ENCODE results near the gene STK36.
A peak's percentile ranks its signal among the peaks of the same experiment; 100 is the strongest.

Gene STK36, protein sequence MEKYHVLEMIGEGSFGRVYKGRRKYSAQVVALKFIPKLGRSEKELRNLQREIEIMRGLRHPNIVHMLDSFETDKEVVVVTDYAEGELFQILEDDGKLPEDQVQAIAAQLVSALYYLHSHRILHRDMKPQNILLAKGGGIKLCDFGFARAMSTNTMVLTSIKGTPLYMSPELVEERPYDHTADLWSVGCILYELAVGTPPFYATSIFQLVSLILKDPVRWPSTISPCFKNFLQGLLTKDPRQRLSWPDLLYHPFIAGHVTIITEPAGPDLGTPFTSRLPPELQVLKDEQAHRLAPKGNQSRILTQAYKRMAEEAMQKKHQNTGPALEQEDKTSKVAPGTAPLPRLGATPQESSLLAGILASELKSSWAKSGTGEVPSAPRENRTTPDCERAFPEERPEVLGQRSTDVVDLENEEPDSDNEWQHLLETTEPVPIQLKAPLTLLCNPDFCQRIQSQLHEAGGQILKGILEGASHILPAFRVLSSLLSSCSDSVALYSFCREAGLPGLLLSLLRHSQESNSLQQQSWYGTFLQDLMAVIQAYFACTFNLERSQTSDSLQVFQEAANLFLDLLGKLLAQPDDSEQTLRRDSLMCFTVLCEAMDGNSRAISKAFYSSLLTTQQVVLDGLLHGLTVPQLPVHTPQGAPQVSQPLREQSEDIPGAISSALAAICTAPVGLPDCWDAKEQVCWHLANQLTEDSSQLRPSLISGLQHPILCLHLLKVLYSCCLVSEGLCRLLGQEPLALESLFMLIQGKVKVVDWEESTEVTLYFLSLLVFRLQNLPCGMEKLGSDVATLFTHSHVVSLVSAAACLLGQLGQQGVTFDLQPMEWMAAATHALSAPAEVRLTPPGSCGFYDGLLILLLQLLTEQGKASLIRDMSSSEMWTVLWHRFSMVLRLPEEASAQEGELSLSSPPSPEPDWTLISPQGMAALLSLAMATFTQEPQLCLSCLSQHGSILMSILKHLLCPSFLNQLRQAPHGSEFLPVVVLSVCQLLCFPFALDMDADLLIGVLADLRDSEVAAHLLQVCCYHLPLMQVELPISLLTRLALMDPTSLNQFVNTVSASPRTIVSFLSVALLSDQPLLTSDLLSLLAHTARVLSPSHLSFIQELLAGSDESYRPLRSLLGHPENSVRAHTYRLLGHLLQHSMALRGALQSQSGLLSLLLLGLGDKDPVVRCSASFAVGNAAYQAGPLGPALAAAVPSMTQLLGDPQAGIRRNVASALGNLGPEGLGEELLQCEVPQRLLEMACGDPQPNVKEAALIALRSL (N-terminal part only)

DNA sequence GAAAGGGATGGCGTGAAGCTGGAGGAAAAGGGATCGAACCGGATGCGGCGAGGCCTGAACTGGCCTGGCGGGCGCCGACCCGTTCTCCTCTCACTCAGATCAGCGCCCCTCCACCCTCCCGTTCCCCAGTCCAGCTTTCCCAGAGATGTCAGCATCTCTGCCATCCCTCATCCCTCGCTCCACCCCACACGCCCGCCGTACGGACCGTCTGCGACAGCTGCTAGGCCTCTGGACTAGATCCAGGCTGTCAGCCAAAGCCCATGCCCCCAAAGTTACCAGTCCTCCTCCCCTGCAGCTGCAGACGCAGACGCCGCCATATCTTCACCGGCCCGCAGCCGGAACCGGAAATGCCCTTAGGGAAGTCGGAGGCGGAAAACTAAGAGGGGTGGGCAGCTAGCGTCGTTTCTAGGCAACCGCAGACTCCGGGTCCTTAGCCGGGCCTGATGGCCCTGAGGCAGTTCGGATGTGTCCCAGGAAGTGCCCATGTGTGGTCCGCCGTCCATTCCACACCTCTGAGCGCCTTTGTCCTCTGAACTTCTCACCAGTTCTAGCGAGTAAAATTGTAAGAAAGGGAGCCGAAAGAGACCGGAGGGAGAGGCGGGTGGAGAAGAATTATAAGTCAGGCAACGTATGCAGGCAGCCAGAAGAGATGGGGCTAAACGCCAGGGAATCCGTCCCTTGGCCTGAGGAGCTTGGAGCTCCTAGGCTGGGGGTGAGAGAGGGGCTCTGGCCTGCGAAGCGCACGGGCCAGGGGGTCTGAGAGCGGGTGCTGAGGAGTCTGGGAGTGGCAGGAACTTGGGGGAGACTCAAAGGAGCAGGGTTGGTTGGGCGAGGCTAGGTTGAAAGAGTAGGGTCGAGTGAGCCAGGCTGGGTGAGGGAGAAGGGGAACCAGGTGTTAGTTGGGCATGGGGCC is at the start of gene STK36, which contains the start of gene RNF25:
TSS of gene STK36 (plus strand) at position 433 of the 913 bp plus-strand sequence. CDS start 744 bp downstream, outside the sequence.
TSS of gene RNF25 (minus strand) at position 349 of the 913 bp plus-strand sequence. CDS start at position 317, 32 bp downstream.
- DNase-seq: peak; percentile 70

DNA sequence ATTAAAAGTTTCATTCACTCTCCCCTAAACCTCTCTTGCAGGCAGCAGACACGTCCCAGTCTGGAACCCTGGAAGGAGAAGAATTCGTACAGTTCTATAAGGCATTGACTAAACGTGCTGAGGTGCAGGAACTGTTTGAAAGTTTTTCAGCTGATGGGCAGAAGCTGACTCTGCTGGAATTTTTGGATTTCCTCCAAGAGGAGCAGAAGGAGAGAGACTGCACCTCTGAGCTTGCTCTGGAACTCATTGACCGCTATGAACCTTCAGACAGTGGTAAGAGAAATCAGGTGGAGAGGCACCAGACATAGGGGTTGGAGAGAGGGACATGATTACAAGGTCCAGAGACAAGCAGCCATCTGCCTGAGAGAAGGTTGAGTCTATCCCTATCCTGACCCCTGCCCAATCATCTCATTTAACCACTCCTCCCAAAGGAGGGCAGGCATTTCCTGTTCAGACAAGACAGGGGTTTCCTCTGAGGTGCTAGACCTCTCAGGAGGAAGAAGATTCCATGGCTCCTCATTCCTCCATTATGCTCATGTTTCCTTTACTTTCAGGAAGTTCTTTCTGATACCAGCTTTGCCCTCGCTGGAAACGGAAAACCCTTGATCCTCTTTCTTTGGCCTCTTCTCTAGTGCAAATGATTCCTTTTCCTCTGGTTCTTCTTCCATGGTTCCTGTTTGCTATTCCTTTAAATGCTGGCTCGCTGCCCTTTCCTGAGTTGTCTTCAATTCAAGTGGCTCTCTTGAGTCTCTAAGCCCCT is 49.1 kb upstream of the STK36 start:
- DNase-seq: no peak

DNA sequence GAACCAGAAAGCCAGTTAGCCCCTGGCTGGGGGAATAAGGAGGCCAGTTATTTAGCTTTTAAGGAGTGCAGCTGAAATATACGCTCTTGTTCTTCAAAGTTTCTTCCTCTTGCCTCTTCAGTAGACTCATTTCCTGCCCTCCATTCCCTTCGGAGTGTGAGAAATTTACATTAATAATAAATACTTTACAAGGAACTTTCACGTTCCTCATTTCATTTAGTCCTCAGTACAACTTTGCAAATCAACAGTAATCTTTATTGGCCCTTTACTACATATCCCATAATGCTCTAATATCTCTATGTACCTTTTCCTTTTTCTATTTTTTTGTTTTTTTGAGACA is 48.5 kb upstream of the STK36 start:
- no peak for DNase-seq

DNA sequence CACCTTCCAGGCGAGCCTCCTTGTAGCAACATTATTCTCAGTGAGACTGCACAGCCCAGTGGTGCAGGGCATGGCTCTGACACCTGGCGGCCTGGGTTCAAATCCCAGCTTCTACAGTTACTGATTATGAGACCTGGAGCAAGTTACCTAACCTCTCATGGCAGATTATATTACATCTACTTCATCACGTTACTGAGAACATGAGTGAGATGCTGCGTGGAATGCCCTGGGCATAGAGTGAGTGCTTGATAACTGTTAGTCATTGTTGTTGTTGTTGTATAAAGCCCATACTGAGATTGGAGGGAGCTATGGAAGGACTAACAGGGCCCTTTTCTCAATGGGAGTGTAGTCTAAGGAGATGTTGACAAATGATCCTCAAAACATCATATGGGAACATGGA is 45.5 kb upstream of the STK36 start:
- DNase-seq: no peak

DNA sequence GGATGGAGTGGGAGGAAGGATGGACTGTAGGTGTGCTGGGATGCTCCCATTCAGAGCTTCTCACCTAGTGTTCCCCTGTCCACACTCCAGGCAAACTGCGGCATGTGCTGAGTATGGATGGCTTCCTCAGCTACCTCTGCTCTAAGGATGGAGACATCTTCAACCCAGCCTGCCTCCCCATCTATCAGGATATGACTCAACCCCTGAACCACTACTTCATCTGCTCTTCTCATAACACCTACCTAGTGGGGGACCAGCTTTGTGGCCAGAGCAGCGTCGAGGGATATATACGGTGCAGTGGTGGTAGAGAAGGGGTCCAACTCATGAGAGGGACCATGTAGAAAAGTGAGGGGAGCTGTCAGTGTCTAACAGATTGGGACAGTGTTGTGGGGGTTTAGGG is 43.9 kb upstream of the STK36 start:
- no peak for DNase-seq

DNA sequence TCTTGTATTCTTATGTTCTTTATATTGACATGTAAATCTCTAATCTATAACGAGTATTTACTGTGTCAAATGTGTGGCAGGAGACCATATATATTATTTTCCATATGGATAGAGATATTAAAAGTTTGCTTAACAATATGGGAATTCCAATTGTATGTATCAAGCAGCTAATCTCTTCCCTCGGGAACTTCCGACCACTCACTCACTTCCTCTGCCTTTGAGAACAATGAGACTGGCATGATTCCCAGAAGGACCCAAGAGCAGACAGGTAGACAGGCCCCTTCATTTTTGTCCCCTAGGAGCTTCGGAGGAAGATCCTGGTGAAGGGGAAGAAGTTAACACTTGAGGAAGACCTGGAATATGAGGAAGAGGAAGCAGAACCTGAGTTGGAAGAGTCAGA is 40.0 kb upstream of the STK36 start:
- no peak for DNase-seq

DNA sequence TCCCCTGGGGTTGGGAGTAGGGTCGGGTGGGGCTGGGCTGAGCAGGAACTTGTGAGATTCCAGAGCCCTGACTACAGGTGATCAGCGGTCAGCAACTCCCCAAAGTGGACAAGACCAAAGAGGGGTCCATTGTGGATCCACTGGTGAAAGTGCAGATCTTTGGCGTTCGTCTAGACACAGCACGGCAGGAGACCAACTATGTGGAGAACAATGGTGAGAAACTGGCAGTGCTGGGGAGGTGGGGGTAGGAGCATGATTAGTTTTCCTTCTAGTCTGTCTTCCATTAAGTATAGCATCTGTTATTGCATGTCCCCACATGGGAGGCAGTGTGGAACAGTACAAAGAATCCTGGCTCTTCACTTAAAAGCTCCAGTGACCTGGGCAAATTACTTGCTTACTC is 36.2 kb upstream of the STK36 start:
- DNase-seq: no peak

DNA sequence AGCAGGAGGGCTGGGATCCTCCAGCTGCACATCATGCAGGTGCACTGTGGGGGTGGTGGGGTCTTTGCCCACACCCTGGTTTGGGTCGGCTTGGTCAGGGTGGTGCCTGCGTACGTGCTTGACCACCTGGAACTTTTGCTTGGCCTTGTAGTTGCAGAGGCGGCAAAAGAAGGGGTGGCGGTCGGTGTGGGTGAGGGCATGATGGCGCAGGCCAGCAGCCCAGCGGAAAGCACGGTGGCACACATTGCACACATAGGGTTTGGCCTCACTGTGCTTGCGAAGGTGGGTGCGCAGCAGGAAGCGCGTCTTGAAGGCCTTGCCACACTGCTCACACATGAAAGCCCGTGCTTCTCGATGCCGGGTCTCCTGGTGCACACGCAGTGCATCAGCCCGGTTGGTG is 33.5 kb upstream of the STK36 start:
- no peak for DNase-seq

DNA sequence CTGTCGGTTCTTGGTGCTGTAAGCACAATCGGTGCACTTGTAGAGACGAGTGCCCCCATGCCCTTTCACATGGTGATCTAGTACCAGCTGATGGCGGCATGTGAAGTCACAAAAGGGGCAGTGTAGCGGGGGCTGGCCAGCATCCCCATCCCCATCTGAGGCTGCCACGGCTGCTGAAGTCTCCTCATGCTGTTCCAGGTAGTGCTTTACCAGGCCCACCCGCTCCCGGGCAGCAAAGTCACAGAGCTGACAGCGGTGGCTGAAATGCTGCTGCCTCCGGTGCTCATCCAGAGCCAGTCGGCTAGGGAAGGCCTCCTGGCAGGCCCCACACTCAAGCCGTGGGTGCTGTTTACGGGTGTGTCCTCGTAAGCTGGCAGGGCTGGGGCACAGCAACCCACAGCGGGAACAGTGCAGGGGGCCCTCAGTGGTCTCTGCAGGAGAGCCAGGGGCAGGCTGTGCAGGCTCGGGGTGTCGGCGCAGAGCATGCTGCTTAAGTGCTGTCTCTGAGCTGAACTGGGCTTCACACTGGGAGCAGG is 29.7 kb upstream of the STK36 start:
- no peak for DNase-seq

DNA sequence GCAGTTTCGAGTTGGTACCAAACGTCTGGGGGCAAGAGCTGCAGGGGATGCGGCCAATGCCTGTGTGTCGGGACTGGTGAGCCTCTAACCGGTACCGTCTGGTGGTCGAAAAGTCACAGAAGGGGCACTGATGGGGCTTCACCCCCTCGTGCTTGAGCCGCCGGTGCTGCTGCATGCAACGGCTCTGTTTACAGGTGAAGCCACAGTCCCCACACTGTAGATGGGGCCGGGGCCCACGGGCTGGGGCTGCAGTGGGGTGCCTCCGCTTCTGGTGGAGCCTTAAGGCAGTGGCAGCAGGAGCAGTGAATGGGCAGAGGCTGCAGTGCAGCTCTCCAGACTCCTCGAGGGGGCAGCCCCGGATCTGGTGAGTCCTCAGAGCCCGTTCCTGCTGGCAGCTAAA is 29.1 kb upstream of the STK36 start:
- DNase-seq: no peak

DNA sequence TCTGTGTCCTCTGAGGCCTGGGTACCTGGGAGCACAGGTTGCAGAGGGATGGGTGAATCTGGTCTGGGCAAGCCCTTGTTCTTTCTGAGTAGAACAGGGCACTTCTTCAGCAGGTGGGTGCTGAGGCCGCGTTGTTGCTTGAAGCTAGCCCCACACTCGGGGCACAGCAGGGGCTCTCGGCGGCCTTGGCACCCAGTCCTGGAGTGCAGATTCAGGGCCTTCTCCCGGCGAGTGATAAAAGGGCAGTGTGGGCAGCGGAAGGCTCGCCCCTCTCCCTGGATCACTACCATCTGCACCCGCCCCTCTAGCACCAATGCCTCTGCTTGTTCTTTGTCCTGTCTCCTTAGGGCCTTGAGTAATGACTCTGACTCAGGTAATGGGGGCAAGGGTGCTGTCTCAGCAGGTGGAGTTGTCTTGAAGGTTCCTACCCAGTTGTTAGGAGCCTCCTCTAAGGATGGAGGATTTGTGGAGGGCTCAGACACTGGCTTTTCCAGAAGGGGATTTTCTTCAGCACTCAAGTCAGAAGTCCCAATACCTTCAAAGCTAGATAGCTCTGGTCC is 28.1 kb upstream of the STK36 start:
- no peak for DNase-seq

DNA sequence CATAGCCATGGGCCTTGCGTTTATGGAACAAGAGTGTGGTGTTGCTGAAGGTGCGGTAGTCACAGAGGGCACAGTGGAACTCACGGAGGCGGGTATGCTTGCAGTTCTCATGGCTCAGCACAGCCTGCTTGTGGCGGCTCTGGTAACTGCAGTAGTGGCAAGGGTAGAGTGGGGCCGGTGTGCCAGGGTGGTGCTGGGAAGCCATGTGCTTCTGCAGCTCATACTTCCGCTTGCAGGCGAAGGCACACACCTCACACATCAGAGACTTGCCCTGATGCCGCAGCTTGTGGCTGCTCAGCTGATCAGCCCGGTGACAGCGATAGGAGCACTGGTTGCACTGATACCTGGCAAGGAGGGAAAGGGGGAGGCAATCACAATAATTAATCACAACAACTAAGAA is 27.2 kb upstream of the STK36 start:
- DNase-seq: no peak

DNA sequence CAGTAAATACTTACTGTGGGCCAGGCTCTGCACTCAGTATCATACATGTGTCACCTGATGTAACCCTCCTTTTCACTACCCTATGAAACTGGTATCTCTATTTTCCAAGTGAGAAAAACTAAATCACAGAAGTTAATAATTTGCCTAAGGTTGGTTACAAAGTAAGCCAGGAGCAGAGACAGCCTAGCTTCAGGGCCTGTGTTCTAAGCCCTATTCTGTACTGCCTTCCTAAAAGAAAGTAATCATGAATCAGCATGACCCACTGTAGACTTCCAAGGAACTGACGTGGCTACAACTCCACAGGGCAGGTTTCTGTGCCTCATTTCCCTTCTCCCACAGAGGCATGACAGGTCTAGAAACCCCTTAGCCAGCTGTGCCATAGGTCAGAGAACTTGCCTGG is 26.8 kb upstream of the STK36 start:
- no peak for DNase-seq

DNA sequence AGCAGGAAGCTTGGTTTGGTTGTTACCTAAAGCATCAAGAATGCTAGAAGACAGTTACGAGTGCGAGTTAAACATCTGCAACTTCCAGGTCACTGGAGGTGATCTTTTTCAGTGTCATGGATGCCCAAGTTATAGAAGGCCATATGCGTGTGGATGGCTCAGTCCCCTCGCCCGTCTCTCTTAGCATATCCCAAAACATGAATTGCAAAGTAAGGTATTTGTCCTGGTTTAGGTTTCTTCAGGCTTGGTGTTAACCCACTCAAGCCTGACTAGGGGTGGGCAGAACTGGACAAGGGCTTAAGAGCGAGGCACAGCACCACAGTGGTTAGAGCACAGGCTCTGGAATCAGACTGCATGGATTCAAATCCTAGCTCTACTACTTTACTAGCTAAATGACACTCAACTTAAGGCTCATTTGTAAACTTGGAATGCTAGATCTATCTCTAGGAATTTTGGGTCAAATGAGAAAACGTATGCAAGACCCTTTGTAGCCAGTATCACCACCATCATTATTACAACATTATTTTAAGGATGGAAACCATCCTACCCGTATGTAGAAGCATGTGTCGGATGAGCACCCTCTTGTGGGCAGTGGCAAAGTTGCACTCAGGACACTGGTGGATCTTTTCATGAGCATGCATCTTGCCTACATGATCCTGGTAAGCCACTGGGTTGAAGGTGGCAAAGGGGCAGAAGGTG is 23.6 kb upstream of the STK36 start:
- DNase-seq: peak; percentile 22

DNA sequence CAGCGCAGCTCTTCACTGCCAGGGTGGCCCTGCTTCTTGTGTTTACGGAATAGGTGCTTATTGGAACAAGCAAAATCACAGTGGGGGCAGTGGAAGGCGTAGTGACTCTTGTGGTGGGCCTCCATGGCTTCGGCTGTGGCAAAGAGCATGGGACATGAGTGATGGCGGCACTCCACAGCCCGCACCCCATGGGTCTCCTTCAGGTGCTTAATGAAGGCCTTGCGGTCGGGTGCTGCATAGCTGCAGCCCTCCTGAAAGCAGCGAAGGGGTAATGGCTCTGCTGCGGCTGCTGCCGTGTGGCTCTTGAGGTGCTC is 23.1 kb upstream of the STK36 start:
- DNase-seq: no peak

DNA sequence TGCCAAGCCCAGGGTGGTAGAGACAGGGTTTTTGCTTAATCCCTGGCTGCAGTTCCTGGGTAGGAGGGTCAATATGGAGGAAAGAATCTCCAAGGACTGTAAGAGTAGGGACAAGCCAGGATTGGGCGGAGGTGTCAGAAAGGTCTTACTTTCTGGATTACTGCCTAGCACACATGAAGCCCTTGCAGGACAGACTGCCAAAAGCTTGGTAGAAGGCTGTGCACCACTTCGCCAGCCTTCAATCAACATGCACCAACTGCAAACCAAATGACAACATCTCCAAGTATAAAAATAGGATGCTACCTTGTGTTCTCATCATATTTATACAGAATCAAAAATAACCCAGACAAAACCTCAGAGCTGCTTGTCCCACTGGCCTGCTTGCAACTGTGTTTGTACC is 16.1 kb upstream of the STK36 start:
- DNase-seq: no peak

DNA sequence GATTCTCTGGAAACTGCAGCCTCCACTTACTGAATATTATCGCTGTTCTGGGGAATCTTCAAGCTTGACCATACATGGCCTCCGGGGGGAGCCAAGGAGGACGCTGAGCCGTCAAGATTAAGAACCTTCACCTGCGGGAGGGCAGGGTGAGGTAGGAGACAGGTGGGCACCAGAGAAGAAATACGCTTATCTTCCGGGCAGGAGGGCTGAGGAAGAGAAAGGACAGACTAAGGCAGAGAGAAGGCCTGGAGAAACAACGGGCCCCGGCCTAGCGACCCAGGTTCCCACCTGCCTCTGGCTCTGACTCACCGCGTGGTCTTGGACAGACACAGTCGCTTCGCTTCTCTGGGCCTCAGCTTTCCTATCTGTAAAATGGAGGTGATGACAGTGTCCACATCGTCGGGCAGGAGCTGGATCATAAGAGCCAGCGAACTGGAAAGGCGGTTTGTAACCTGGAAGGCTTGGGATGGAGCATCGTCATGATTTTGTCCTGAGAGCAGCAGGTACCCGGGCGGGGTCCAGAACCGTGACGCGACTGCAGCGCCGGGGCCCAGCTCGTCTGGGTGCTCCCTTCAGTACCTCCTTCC is 13.1 kb upstream of the STK36 start:
- peak; percentile 30 for DNase-seq

DNA sequence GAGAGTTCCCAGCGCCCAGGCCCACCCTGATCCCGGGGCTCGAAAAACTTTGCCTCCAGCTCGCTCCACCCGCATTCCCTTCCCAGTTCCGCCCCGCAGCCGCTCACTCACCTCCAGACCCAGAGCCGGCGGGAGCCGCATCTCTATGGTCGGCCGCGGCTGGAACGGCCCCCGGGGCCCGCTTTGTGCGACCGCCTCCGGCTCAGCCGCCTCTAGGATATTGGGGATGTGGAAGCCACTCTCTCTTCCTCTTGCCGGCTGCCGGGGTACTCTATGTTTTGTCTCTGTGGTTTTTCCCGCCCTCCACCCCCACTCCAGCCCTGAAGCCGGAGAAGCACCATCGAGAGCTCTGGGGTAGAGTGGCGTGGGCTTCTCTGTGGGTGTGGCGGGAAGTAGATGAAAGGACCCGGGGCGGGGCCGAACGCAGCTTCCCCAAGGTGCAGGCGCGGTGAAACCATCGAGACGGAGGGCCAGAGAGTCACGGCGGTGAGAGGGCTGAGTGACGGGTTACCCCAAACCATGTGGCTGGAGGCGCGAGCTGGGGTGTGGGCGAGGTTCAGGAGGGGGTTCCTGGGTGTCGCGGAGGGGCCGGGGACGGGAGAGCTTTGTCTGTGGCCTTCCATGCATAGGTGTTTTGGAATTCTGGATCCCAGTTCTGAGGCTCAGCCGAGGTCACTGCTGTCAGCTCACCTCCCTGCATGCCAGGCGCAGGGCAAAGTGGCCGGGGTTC is 12.5 kb upstream of the STK36 start, which contains the start of the genes BCS1L and ZNF142:
TSS of gene BCS1L (plus strand) at position 426 of the 730 bp plus-strand sequence. CDS start 1,305 bp downstream, outside the sequence.
TSS of gene ZNF142 (minus strand) at position 366 of the 730 bp plus-strand sequence. CDS start 3,194 bp downstream, outside the sequence.
- DNase-seq: peak; percentile 87

DNA sequence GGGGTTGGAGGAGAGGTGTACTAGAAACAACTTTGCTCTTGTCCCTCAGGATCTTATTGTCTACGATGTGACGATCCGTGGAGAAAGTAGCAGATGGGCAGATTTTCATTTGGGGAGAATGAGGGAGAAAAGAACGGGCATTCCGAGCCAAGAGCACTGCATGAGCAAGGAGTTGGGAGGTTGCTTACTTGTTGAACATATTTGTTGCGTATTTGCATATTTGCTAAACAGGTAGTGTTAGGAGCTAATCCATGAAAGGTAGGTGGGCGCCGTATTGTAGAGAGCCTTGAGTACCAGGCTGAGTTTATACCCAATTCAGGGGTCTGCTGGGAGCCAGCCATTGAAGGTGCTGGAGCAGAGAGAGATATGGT is 11.9 kb upstream of the STK36 start:
- DNase-seq: no peak

Data from NCI-H1436 (cell line).